GM21367 (cell line): ENCODE measurements around the gene ATP11B.
"Not testable (repeated sequence)": the region's sequence is repeated elsewhere in the genome, so short reads cannot be mapped to it uniquely, and the experiment has no call there.

ENCODE experiments used
- ATAC-seq: cut with Tn5 transposase; IDR thresholded peaks from one replicate; pipeline ENCODE4 v1.9.1; 2021; ENCODE audit not compliant: unreplicated experiment

Gene ATP11B

GRCh38 chr3:182794455-182795388, 1.4 kb downstream of the ATP11B start:
- no peak for ATAC-seq

GRCh38 chr3:182795389-182795782, 2.1 kb downstream of the ATP11B start:
- ATAC-seq, result peak; percentile 29

GRCh38 chr3:182796310-182796709, 3.0 kb downstream of the ATP11B start:
- no peak for ATAC-seq

GRCh38 chr3:182797876-182798275, 4.6 kb downstream of the ATP11B start:
- ATAC-seq, result no peak

GRCh38 chr3:182799143-182799542, 5.8 kb downstream of the ATP11B start:
- not testable (repeated sequence) for ATAC-seq

GRCh38 chr3:182800508-182800907, 7.2 kb downstream of the ATP11B start:
- no peak for ATAC-seq

- ATAC-seq, result no peak
These were observed 9.4 kb downstream of the ATP11B start for GRCh38 chr3:182802413-182803390.

- ATAC-seq, result no peak
These were observed 10.3 kb downstream of the ATP11B start for GRCh38 chr3:182803596-182803995.

GRCh38 chr3:182807061-182807460, 13.8 kb downstream of the ATP11B start:
- ATAC-seq, result no peak

- ATAC-seq, result no peak
These were observed 14.9 kb downstream of the ATP11B start for GRCh38 chr3:182808041-182808770.

- ATAC-seq, result no peak
These were observed 16.2 kb downstream of the ATP11B start for GRCh38 chr3:182809531-182809930.

- ATAC-seq, result no peak
These were observed 17.4 kb downstream of the ATP11B start for GRCh38 chr3:182810574-182811268.

- ATAC-seq, result no peak
These were observed 17.9 kb downstream of the ATP11B start for GRCh38 chr3:182811269-182811596.

GRCh38 chr3:182812123-182812522, 18.8 kb downstream of the ATP11B start:
- ATAC-seq, result no peak

GRCh38 chr3:182814419-182815062, 21.2 kb downstream of the ATP11B start:
- ATAC-seq, result no peak

GRCh38 chr3:182816181-182816580, 22.9 kb downstream of the ATP11B start:
- ATAC-seq, result no peak

GRCh38 chr3:182818296-182818978, 25.1 kb downstream of the ATP11B start:
- ATAC-seq, result no peak

- ATAC-seq, result no peak
These were observed 28.1 kb downstream of the ATP11B start for GRCh38 chr3:182821221-182821981.

GRCh38 chr3:182822260-182822659, 29.0 kb downstream of the ATP11B start:
- not testable (repeated sequence) for ATAC-seq
